ENCODE results near the gene MESP1.

The MESP1 gene

GRCh38 chr15:89780601-89781000 is 29.6 kb upstream of the MESP1 start:
- DNase-seq (ENCODE audit: low read depth): no peak

GRCh38 chr15:89778861-89779260 is 27.8 kb upstream of the MESP1 start:
- DNase-seq (ENCODE audit: low read depth): no peak

GRCh38 chr15:89777782-89778380 is 26.8 kb upstream of the MESP1 start:
- DNase-seq (ENCODE audit: low read depth): no peak

GRCh38 chr15:89777073-89777751 is 26.2 kb upstream of the MESP1 start:
- no peak for DNase-seq (ENCODE audit: low read depth)

- no peak for DNase-seq (ENCODE audit: low read depth)
Measured at GRCh38 chr15:89776274-89777072, 25.4 kb upstream of the MESP1 start, which contains the start of gene MESP2. MESP2 (plus strand) TSS chr15:89776332; CDS start chr15:89776358, 26 bp downstream.

GRCh38 chr15:89775815-89776214 is 24.8 kb upstream of the MESP1 start:
- no peak for DNase-seq (ENCODE audit: low read depth)

- DNase-seq (ENCODE audit: low read depth): no peak
Measured at GRCh38 chr15:89774492-89774891, 23.4 kb upstream of the MESP1 start.

- DNase-seq (ENCODE audit: low read depth): no peak
Measured at GRCh38 chr15:89772932-89773583, 22.0 kb upstream of the MESP1 start.

GRCh38 chr15:89770041-89770440 is 19.0 kb upstream of the MESP1 start:
- no peak for DNase-seq (ENCODE audit: low read depth)

- no peak for DNase-seq (ENCODE audit: low read depth)
Measured at GRCh38 chr15:89769366-89769765, 18.3 kb upstream of the MESP1 start.

- DNase-seq (ENCODE audit: low read depth): no peak
Measured at GRCh38 chr15:89768071-89768500, 17.0 kb upstream of the MESP1 start.

- no peak for DNase-seq (ENCODE audit: low read depth)
Measured at GRCh38 chr15:89767411-89767915, 16.4 kb upstream of the MESP1 start.

GRCh38 chr15:89766357-89767311 is 15.6 kb upstream of the MESP1 start:
- no peak for DNase-seq (ENCODE audit: low read depth)

- no peak for DNase-seq (ENCODE audit: low read depth)
Measured at GRCh38 chr15:89765694-89766093, 14.6 kb upstream of the MESP1 start.

- DNase-seq (ENCODE audit: low read depth): no peak
Measured at GRCh38 chr15:89761929-89762328, 10.9 kb upstream of the MESP1 start.

- no peak for DNase-seq (ENCODE audit: low read depth)
Measured at GRCh38 chr15:89761009-89761831, 10.2 kb upstream of the MESP1 start.

- no peak for DNase-seq (ENCODE audit: low read depth)
Measured at GRCh38 chr15:89760303-89761008, 9.4 kb upstream of the MESP1 start.

- DNase-seq (ENCODE audit: low read depth): no peak
Measured at GRCh38 chr15:89759835-89760234, 8.8 kb upstream of the MESP1 start.

GRCh38 chr15:89758981-89759380 is 7.9 kb upstream of the MESP1 start:
- DNase-seq (ENCODE audit: low read depth): no peak

- no peak for DNase-seq (ENCODE audit: low read depth)
Measured at GRCh38 chr15:89758283-89758682, 7.2 kb upstream of the MESP1 start.
